Activated CD8-positive, alpha-beta T cell treated with anti-CD3 and anti-CD28 coated beads for 36 hours (primary cell): ENCODE results near the gene AMDHD2. TPM values are rescaled to one million over a fixed set of nuclear protein-coding genes. Genes with fewer than 3 reads are reported as not detected.
"Not testable (repeated sequence)": the region's sequence is repeated elsewhere in the genome, so short reads cannot be mapped to it uniquely, and the experiment has no call there.

ENCODE experiments used
- ATAC-seq: fragments of 200-7000 bp; cut with Tn5 transposase; one replicate; pipeline ENCODE4 v1.10.0; 2021; ENCODE audit warnings: mild to moderate bottlenecking, moderate library complexity
- CTCF ChIA-PET: fragments of 350-600 bp; sonication (Branson Sonifier 250); formaldehyde crosslinking; loops from one replicate; lab custom pipeline; 2021; ENCODE audit warnings: antibody characterized with exemption; lab: Charles Lee
- POLR2A ChIA-PET: fragments of 350-600 bp; sonication (Branson Sonifier 250); formaldehyde crosslinking; loops from one replicate; lab custom pipeline; 2021; ENCODE audit warnings: antibody characterized with exemption; lab: Charles Lee
- DNase-seq: peaks from one replicate; pipeline ENCODE4 v3.0.0-alpha.2; 2020
- H3K27ac Mint-ChIP-seq: one replicate; pipeline ENCODE4 v1.8.0; 2021; ENCODE audit warnings: mild to moderate bottlenecking, mixed read lengths
- H3K27me3 Mint-ChIP-seq: one replicate; pipeline ENCODE4 v1.8.0; 2021; ENCODE audit warnings: mixed read lengths
- H3K36me3 Mint-ChIP-seq: one replicate; pipeline ENCODE4 v1.8.0; 2021; ENCODE audit warnings: low read depth, mixed read lengths
- H3K4me1 Mint-ChIP-seq: one replicate; pipeline ENCODE4 v1.8.0; 2021; ENCODE audit warnings: low read depth, mixed read lengths
- H3K4me3 Mint-ChIP-seq: one replicate; pipeline ENCODE4 v1.8.0; 2021; ENCODE audit warnings: mild to moderate bottlenecking, moderate library complexity, mixed read lengths
- H3K9me3 Mint-ChIP-seq: one replicate; pipeline ENCODE4 v1.8.0; 2021; ENCODE audit warnings: mixed read lengths
- intact Hi-C: fragments of 100-400 bp; cut with micrococcal nuclease; formaldehyde crosslinking; loops from one replicate; pipeline ENCODE4 v1.10.0; 2022
- microRNA-seq: library from miRNA; unstranded; fragments of <30 nt; microRNA quantifications from one replicate; pipeline ENCODE4 v1.2.0, GENCODE V29; 2022; ENCODE audit warnings: borderline microRNAs expressed, borderline replicate concordance
- total RNA-seq, 2 experiments: library from RNA; stranded (reverse); gene quantifications; one replicate each; pipeline ENCODE4 v1.2.3, GENCODE V29; 2021

The AMDHD2 gene
- total RNA-seq, 2 experiments from 2014 or later: 28.2 to 29.0 TPM

GRCh38 chr16:2580818-2581217 lies 60.6 kb downstream of the AMDHD2 start:
- DNase-seq, CTCF ChIA-PET: not testable (repeated sequence)

More at GRCh38 chr16:2580818-2581217, 60.6 kb downstream of the AMDHD2 start:
- H3K4me3 Mint-ChIP-seq, H3K4me1 Mint-ChIP-seq, H3K9me3 Mint-ChIP-seq, H3K27me3 Mint-ChIP-seq, ATAC-seq, H3K27ac Mint-ChIP-seq, H3K36me3 Mint-ChIP-seq, POLR2A ChIA-PET: not testable (repeated sequence)
- intact Hi-C loops: loop anchor here (10.0 kb wide), 1 partner anchor 46 kb away; the partner anchor contains the start of genes CEMP1 and PDPK1

Small RNA genes lying within 50 kb of the gene (microRNA-seq; reads per million reads assigned to microRNA genes)
- not detected for gene MIR3178

Other genes with a start within 250 kb of the AMDHD2 start
- gene ABCA3, start 179.6 kb upstream of the AMDHD2 start, total RNA-seq: 1 to 10 TPM; 2.9 to 3.6 TPM
- 10 to 100 TPM; 43.5 TPM for gene CCNF, start 90.9 kb upstream of the AMDHD2 start, total RNA-seq
- gene TEDC2, start 60.3 kb upstream of the AMDHD2 start, total RNA-seq: 10 to 100 TPM; 23.2 to 30.7 TPM
- gene NTN3, start 49.1 kb upstream of the AMDHD2 start, total RNA-seq: not detected
- gene TBC1D24, start 45.2 kb upstream of the AMDHD2 start, total RNA-seq: 10 to 100 TPM; 16.6 to 16.7 TPM
- 10 to 100 TPM; 85.9 to 88.6 TPM for gene ATP6V0C, start 6.4 kb upstream of the AMDHD2 start, total RNA-seq
- gene CEMP1, start 11.0 kb downstream of the AMDHD2 start, total RNA-seq: not detected
- gene PDPK1, start 17.6 kb downstream of the AMDHD2 start, total RNA-seq: 10 to 100 TPM; 32.4 to 33.9 TPM
- gene KCTD5, start 162.2 kb downstream of the AMDHD2 start, total RNA-seq: 10 to 100 TPM; 26.0 to 27.3 TPM
- gene PRSS27, start 199.9 kb downstream of the AMDHD2 start, total RNA-seq: 1 to 10 TPM; 1.2 to 1.4 TPM
- gene SRRM2, start 232.3 kb downstream of the AMDHD2 start, total RNA-seq: 100 to 1,000 TPM; 518 to 561 TPM